HCT116 (cell line): ENCODE measurements around the gene SCYGR4. TPM values are rescaled to one million over a fixed set of nuclear protein-coding genes. Genes with fewer than 3 reads are reported as not detected.

ENCODE experiments used
- ATAC-seq: fragments of 200-7000 bp; cut with Tn5 transposase; 2 replicates; pipeline ENCODE4 v1.9.1; 2020; ENCODE audit warnings: mild to moderate bottlenecking, moderate library complexity
- BruUV-seq: library from RNA; stranded (reverse); fragments of 400-500 nt; replicated peaks from 2 replicates; lab custom pipeline; 2021; lab: Mats Ljungman, UMichigan
- CTCF ChIA-PET: fragments of 300-600 bp; sonication (Branson Sonifier 250); formaldehyde crosslinking; loops from one replicate; lab custom pipeline; 2021; ENCODE audit warnings: antibody characterized with exemption; lab: Charles Lee
- POLR2A ChIA-PET: fragments of 300-600, 350-600 bp; sonication (Branson Sonifier 250); formaldehyde crosslinking; loops from one replicate; lab custom pipeline; 2021; ENCODE audit warnings: antibody characterized with exemption; lab: Charles Lee
- RAD21 ChIA-PET, 2 experiments: fragments of 300-600 bp; sonication (Branson Sonifier 250); formaldehyde crosslinking; loops; one replicate each; lab custom pipeline; 2023; ENCODE audit warnings: low total read pairs in 2 of 2; ENCODE audit not compliant: uncharacterized antibody in 2 of 2, unreplicated experiment in 2 of 2, low non-redundant PET in 1 of 2; lab: Charles Lee
- DNase-seq: peaks from one replicate; pipeline ENCODE4 v3.0.0-alpha.2; 2010; ENCODE audit warnings: low read depth, low spot score
- H2AFZ ChIP-seq: fragments of 200-600 bp; shearing (Covaris generic), sonication (generic); 2 replicates; pipeline ENCODE4 v1.6.1; 2017; ENCODE audit warnings: low read depth, mixed run types, mixed read lengths, antibody characterized with exemption, low read length; ENCODE audit not compliant: poor library complexity, severe bottlenecking
- H3K27ac ChIP-seq: 2 replicates; pipeline ENCODE4 v1.5.1; 2012; ENCODE audit warnings: low read depth, low read length
- H3K27me3 ChIP-seq: fragments of 200-600 bp; sonication (generic); 2 replicates; pipeline ENCODE4 v1.6.1; 2016; ENCODE audit warnings: mixed run types, low read length, mixed read lengths; ENCODE audit not compliant: insufficient read depth
- H3K36me3 ChIP-seq, 2 experiments: fragments of 200-500 bp in 1 of 2; fragments of 200-600 bp in 1 of 2; sonication (Bioruptor generic) in 1 of 2; sonication (generic) in 1 of 2; 2 replicates each; pipeline versions ENCODE4 v1.5.1 to v1.6.1; 2014 to 2016; ENCODE audit warnings: low read length in 2 of 2, inconsistent platforms in 1 of 2, mixed read lengths in 1 of 2, mixed run types in 1 of 2; ENCODE audit not compliant: insufficient read depth in 2 of 2, control insufficient read depth in 1 of 2
- H3K4me1 ChIP-seq, 2 experiments: fragments of 200-600 bp in 1 of 2; sonication (generic) in 1 of 2; 2 replicates each; pipeline versions ENCODE4 v1.5.1 to v1.6.1; 2012 to 2017; ENCODE audit warnings: low read length in 2 of 2, inconsistent platforms in 1 of 2, mild to moderate bottlenecking in 1 of 2, mixed read lengths in 1 of 2, mixed run types in 1 of 2, moderate library complexity in 1 of 2; ENCODE audit not compliant: insufficient read depth in 2 of 2, control insufficient read depth in 1 of 2
- H3K4me2 ChIP-seq: fragments of 200-600 bp; sonication (generic); 2 replicates; pipeline ENCODE4 v1.6.1; 2017; ENCODE audit warnings: mixed run types, low read length, mixed read lengths
- H3K4me3 ChIP-seq, 2 experiments: fragments of 200-600 bp in 1 of 2; sonication (generic) in 1 of 2; replicated peaks in 1 of 2; 2 replicates each; pipeline ENCODE4 v1.5.1; 2011 to 2016; ENCODE audit warnings: low read length in 2 of 2, control low read depth in 1 of 2, low read depth in 1 of 2, mild to moderate bottlenecking in 1 of 2, mixed read lengths in 1 of 2, mixed run types in 1 of 2
- H3K79me2 ChIP-seq: fragments of 200-600 bp; sonication (generic); 2 replicates; pipeline ENCODE4 v1.6.1; 2017; ENCODE audit warnings: mild to moderate bottlenecking, mixed run types, low read length, moderate library complexity, mixed read lengths; ENCODE audit not compliant: insufficient read depth
- H3K9ac ChIP-seq: fragments of 200-600 bp; sonication (generic); 2 replicates; pipeline ENCODE4 v1.6.1; 2016; ENCODE audit warnings: low read length, mixed read lengths
- H3K9me2 ChIP-seq: fragments of 200-600 bp; sonication (generic), shearing (Covaris generic); 2 replicates; pipeline ENCODE4 v1.6.1; 2017; ENCODE audit warnings: mixed run types, mild to moderate bottlenecking, moderate library complexity; ENCODE audit not compliant: insufficient read depth
- H3K9me3 ChIP-seq, 2 experiments: fragments of 200-500 bp in 1 of 2; fragments of 200-600 bp in 1 of 2; sonication (Bioruptor generic) in 1 of 2; sonication (generic) in 1 of 2; 2 replicates each; pipeline ENCODE4 v1.6.1; 2014 to 2017; ENCODE audit warnings: low read length in 2 of 2, mixed read lengths in 2 of 2, inconsistent platforms in 1 of 2, low read depth in 1 of 2, mild to moderate bottlenecking in 1 of 2, mixed run types in 1 of 2, moderate library complexity in 1 of 2; ENCODE audit not compliant: control insufficient read depth in 1 of 2, insufficient read depth in 1 of 2
- H4K20me1 ChIP-seq: fragments of 200-600 bp; sonication (generic), shearing (Covaris generic); 2 replicates; pipeline ENCODE4 v1.6.1; 2017; ENCODE audit warnings: mixed run types, mild to moderate bottlenecking, moderate library complexity; ENCODE audit not compliant: insufficient read depth
- CBX3 ChIP-seq: IDR thresholded peaks from 2 replicates; pipeline ENCODE4 v1.6.1; 2012; ENCODE audit warnings: low read depth
- ELF1 ChIP-seq: IDR thresholded peaks from 2 replicates; pipeline ENCODE4 v1.6.1; 2012; ENCODE audit warnings: low read depth, borderline replicate concordance
- EZH2 ChIP-seq: fragments of 200-600 bp; sonication (generic); IDR thresholded peaks from 2 replicates; pipeline ENCODE4 v1.6.1; 2017; ENCODE audit warnings: antibody characterized with exemption, mixed run types
- EZH2phosphoT487 ChIP-seq: fragments of 200-600 bp; IDR thresholded peaks from 2 replicates; pipeline ENCODE4 v1.6.1; 2018; ENCODE audit warnings: antibody characterized with exemption, borderline replicate concordance
- JUND ChIP-seq: IDR thresholded peaks from 2 replicates; pipeline ENCODE4 v1.6.1; 2012
- RAD21 ChIP-seq: IDR thresholded peaks from 2 replicates; pipeline ENCODE4 v1.6.1; 2012; ENCODE audit warnings: low read depth, mild to moderate bottlenecking
- SIN3A ChIP-seq: IDR thresholded peaks from 2 replicates; pipeline ENCODE4 v1.6.1; 2012; ENCODE audit warnings: low read depth
- SRF ChIP-seq: IDR thresholded peaks from 2 replicates; pipeline ENCODE4 v1.6.1; 2012; ENCODE audit warnings: low read depth
- TCF7L2 ChIP-seq: IDR thresholded peaks from 2 replicates; pipeline ENCODE4 v1.7.0; 2011; ENCODE audit warnings: borderline replicate concordance, inconsistent platforms; ENCODE audit not compliant: insufficient read depth, insufficient read length; ENCODE audit errors: extremely low read depth
- ZFX ChIP-seq: fragments of 450-650 bp; IDR thresholded peaks from 2 replicates; pipeline ENCODE4 v1.6.1; 2017
- ZNF274 ChIP-seq: fragments of 200-500 bp; sonication (Bioruptor generic); IDR thresholded peaks from 2 replicates; pipeline ENCODE4 v1.6.1; 2014; ENCODE audit warnings: mild to moderate bottlenecking, low read depth, low read length, inconsistent platforms
- intact Hi-C: fragments of 100-400 bp; cut with micrococcal nuclease; formaldehyde crosslinking; loops from 2 replicates; pipeline ENCODE4 v1.10.0; 2022
- total RNA-seq: library from RNA; stranded (reverse); gene quantifications from one replicate; pipeline ENCODE4 v1.2.1, GENCODE V29; 2021; ENCODE audit not compliant: unreplicated experiment
- TF ChIP-seq, protein P1 (sequence below): IDR thresholded peaks from 2 replicates; pipeline ENCODE4 v1.6.1; 2012; ENCODE audit warnings: low read depth
- TF ChIP-seq, protein P2 (sequence below): IDR thresholded peaks from 2 replicates; pipeline ENCODE4 v1.6.1; 2012

SCYGR4 gene
- total RNA-seq, 1 experiment from 2014 or later, result not detected

DNA sequence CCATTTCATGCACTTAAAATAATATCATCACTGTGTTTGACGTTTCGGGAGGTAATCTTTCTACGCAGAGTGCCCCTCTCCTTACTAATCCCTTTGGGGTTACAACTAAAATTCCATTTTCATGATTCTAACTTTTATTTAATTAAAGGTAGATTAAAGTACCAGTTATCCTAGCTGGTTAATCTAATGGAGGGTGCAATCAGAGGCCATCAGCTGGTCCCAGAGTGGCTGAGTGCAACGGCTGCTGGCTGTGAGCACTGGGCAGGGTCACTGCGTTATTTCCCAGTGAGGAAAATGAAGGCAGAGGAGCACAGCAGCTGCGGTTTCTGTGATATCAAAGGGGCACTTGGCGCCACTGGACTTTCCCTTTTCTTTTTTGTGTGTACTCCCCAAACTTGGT is 12.1 kb downstream of the SCYGR4 start:
- TF ChIP-seq, protein P1, sequence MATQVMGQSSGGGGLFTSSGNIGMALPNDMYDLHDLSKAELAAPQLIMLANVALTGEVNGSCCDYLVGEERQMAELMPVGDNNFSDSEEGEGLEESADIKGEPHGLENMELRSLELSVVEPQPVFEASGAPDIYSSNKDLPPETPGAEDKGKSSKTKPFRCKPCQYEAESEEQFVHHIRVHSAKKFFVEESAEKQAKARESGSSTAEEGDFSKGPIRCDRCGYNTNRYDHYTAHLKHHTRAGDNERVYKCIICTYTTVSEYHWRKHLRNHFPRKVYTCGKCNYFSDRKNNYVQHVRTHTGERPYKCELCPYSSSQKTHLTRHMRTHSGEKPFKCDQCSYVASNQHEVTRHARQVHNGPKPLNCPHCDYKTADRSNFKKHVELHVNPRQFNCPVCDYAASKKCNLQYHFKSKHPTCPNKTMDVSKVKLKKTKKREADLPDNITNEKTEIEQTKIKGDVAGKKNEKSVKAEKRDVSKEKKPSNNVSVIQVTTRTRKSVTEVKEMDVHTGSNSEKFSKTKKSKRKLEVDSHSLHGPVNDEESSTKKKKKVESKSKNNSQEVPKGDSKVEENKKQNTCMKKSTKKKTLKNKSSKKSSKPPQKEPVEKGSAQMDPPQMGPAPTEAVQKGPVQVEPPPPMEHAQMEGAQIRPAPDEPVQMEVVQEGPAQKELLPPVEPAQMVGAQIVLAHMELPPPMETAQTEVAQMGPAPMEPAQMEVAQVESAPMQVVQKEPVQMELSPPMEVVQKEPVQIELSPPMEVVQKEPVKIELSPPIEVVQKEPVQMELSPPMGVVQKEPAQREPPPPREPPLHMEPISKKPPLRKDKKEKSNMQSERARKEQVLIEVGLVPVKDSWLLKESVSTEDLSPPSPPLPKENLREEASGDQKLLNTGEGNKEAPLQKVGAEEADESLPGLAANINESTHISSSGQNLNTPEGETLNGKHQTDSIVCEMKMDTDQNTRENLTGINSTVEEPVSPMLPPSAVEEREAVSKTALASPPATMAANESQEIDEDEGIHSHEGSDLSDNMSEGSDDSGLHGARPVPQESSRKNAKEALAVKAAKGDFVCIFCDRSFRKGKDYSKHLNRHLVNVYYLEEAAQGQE, result no peak
- TF ChIP-seq, protein P2, sequence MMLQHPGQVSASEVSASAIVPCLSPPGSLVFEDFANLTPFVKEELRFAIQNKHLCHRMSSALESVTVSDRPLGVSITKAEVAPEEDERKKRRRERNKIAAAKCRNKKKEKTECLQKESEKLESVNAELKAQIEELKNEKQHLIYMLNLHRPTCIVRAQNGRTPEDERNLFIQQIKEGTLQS, result no peak
- TF ChIP-seq ZFX, result no peak
- TF ChIP-seq EZH2, result no peak
- no peak for TF ChIP-seq CBX3
- TF ChIP-seq JUND, result no peak
- TF ChIP-seq RAD21, result no peak
- TF ChIP-seq ZNF274, result no peak
- TF ChIP-seq ELF1, result no peak
- TF ChIP-seq EZH2phosphoT487, result no peak
- TF ChIP-seq SRF, result no peak
- no peak for TF ChIP-seq SIN3A
- no peak for TF ChIP-seq TCF7L2
- intact Hi-C loops, result no loop called here
- RAD21 ChIA-PET, result no interaction called here

More for the DNA sequence above, 12.1 kb downstream of the SCYGR4 start:
- ChIA-PET POLR2A (no interaction called here), CTCF (no interaction called here)
- Histone ChIP-seq H4K20me1 (no peaks in the 10 kb centered on the region), H2AFZ (no peak overlapping the region), H3K79me2 (no peaks in the 10 kb centered on the region), H3K4me1 (no peaks in the 10 kb centered on the region), H3K27me3 (no peaks in the 10 kb centered on the region), H3K4me3 (no peak overlapping the region), H3K9ac (no peak overlapping the region), H3K4me2 (no peak overlapping the region), H3K9me3 (no peaks in the 10 kb centered on the region), H3K9me2 (no peaks in the 10 kb centered on the region), H3K27ac (no peak overlapping the region), H3K36me3 (no peaks in the 10 kb centered on the region)
- no peak for DNase-seq
- no peak for ATAC-seq
- BruUV-seq, result no TSS peak
